GM21367 (cell line): ENCODE measurements around the gene ARHGEF18.
"Not testable (repeated sequence)": the region's sequence is repeated elsewhere in the genome, so short reads cannot be mapped to it uniquely, and the experiment has no call there.

ENCODE experiments used
- ATAC-seq: cut with Tn5 transposase; IDR thresholded peaks from one replicate; pipeline ENCODE4 v1.9.1; 2021; ENCODE audit not compliant: unreplicated experiment

The ARHGEF18 gene

GRCh38 chr19:7346488-7346971 lies 2.2 kb upstream of the ARHGEF18 start:
- ATAC-seq: no peak

- ATAC-seq: not testable (repeated sequence)
Measured at GRCh38 chr19:7346997-7347396, 1.7 kb upstream of the ARHGEF18 start.

GRCh38 chr19:7349231-7349591 lies 474 bp downstream of the ARHGEF18 start:
- no peak for ATAC-seq

GRCh38 chr19:7349961-7350711 lies 1.4 kb downstream of the ARHGEF18 start:
- no peak for ATAC-seq

GRCh38 chr19:7351861-7352260 lies 3.1 kb downstream of the ARHGEF18 start:
- no peak for ATAC-seq

GRCh38 chr19:7355151-7355820 lies 6.5 kb downstream of the ARHGEF18 start:
- no peak for ATAC-seq

- no peak for ATAC-seq
Measured at GRCh38 chr19:7355871-7356270, 7.1 kb downstream of the ARHGEF18 start.

GRCh38 chr19:7356899-7357627 lies 8.3 kb downstream of the ARHGEF18 start:
- ATAC-seq: no peak

- ATAC-seq: no peak
Measured at GRCh38 chr19:7358102-7358597, 9.4 kb downstream of the ARHGEF18 start.

- ATAC-seq: no peak
Measured at GRCh38 chr19:7360393-7360984, 11.8 kb downstream of the ARHGEF18 start.

- no peak for ATAC-seq
Measured at GRCh38 chr19:7363225-7363624, 14.5 kb downstream of the ARHGEF18 start.

- ATAC-seq: no peak
Measured at GRCh38 chr19:7366701-7367420, 18.1 kb downstream of the ARHGEF18 start.

GRCh38 chr19:7368456-7368855 lies 19.7 kb downstream of the ARHGEF18 start:
- no peak for ATAC-seq

GRCh38 chr19:7368866-7369265 lies 20.1 kb downstream of the ARHGEF18 start:
- ATAC-seq: not testable (repeated sequence)

GRCh38 chr19:7370546-7370945 lies 21.8 kb downstream of the ARHGEF18 start:
- no peak for ATAC-seq

GRCh38 chr19:7371001-7371400 lies 22.3 kb downstream of the ARHGEF18 start:
- no peak for ATAC-seq

- ATAC-seq: no peak
Measured at GRCh38 chr19:7372810-7373209, 24.1 kb downstream of the ARHGEF18 start.

GRCh38 chr19:7373862-7374261 lies 25.1 kb downstream of the ARHGEF18 start:
- no peak for ATAC-seq

GRCh38 chr19:7376151-7376852 lies 27.6 kb downstream of the ARHGEF18 start:
- ATAC-seq: no peak

GRCh38 chr19:7377196-7377595 lies 28.5 kb downstream of the ARHGEF18 start:
- no peak for ATAC-seq
